Measurements from ENCODE around the gene PANK2.
"Not testable (repeated sequence)": the region's sequence is repeated elsewhere in the genome, so short reads cannot be mapped to it uniquely, and the experiment has no call there.

Gene PANK2

GRCh38 chr20:3972631-3973030 is 83.4 kb downstream of the PANK2 start:
- in situ Hi-C loops (cut with HindIII; ENCODE audit: low sequenced_read_pairs): not testable (repeated sequence)

- in situ Hi-C loops (cut with HindIII; ENCODE audit: low sequenced_read_pairs): no loop called here
These were observed 84.5 kb downstream of the PANK2 start for GRCh38 chr20:3973705-3974104.

GRCh38 chr20:3976511-3976910 is 87.3 kb downstream of the PANK2 start:
- in situ Hi-C loops (cut with HindIII; ENCODE audit: low sequenced_read_pairs): no loop called here
